ENCODE data around the gene MTCL3. TPM values are rescaled to one million over a fixed set of nuclear protein-coding genes. Genes with fewer than 3 reads are reported as not detected.

The MTCL3 gene

Other genes starting within 250 kb of the MTCL3 start
- 39.7 TPM for gene ECHDC1, start 175.7 kb downstream of the MTCL3 start, total RNA-seq
- 2.2 TPM for gene KIAA0408, start 59.9 kb downstream of the MTCL3 start, total RNA-seq
- not detected for gene C6orf58, start 57.8 kb upstream of the MTCL3 start, total RNA-seq

Measured in left ventricle myocardium inferior (tissue), 1 donor.